H1 (cell line): ENCODE measurements around the gene TLNRD1. TPM values are rescaled to one million over a fixed set of nuclear protein-coding genes. Genes with fewer than 3 reads are reported as not detected.

Source experiments
- BACH1 ChIP-seq: IDR thresholded peaks from 2 replicates; pipeline ENCODE4 v1.6.1; 2012; ENCODE audit warnings: low read length, improper control_type of control experiment
- CREB1 ChIP-seq: IDR thresholded peaks from 2 replicates; pipeline ENCODE4 v1.6.1; 2012; ENCODE audit warnings: inconsistent platforms
- RNF2 ChIP-seq: fragments of 200-900, 300-1000 bp; sonication (generic); IDR thresholded peaks from 2 replicates; pipeline ENCODE4 v1.7.1; 2016; ENCODE audit warnings: borderline replicate concordance, low read depth, mild to moderate bottlenecking, antibody characterized with exemption, low read length; ENCODE audit not compliant: poor library complexity, severe bottlenecking; ENCODE audit errors: missing control alignments
- RXRA ChIP-seq: IDR thresholded peaks from 2 replicates; pipeline ENCODE4 v1.6.1; 2011; ENCODE audit warnings: low read depth, mild to moderate bottlenecking, low read length, moderate library complexity; ENCODE audit not compliant: insufficient read depth
- SP2 ChIP-seq: IDR thresholded peaks from 2 replicates; pipeline ENCODE4 v1.6.1; 2012; ENCODE audit warnings: mild to moderate bottlenecking, low read length, inconsistent platforms
- polyA plus RNA-seq, 7 experiments: library from polyadenylated mRNA; depleted of rRNA in 3 of 7; stranded (reverse) in 5 of 7; unstranded in 2 of 7; fragments of >200 nt in 5 of 7; fragments of 200-250 nt in 2 of 7; gene quantifications; 1 replicate in 5 of 7; 2 replicates in 1 of 7; 4 replicates in 1 of 7; pipeline versions ENCODE4 v1.2.1 to v1.2.3, GENCODE V29; 2011 to 2013; ENCODE audit warnings: missing spikeins in 2 of 7, mixed read lengths in 2 of 7
- total RNA-seq: library from RNA; stranded (reverse); fragmentation: NEBNext Ultra II Directional; extraction: Animal tissue kit (Norgen Biotek cat#: 25700); gene quantifications from 2 replicates; pipeline ENCODE4 v1.2.1, GENCODE V29; 2021

The TLNRD1 gene
- total and polyA plus RNA-seq, 2 of the 8 experiments (the other 6 are each of a cell fraction or from before 2014, with no cell fraction given) = 12.2 to 20.5 TPM

DNA sequence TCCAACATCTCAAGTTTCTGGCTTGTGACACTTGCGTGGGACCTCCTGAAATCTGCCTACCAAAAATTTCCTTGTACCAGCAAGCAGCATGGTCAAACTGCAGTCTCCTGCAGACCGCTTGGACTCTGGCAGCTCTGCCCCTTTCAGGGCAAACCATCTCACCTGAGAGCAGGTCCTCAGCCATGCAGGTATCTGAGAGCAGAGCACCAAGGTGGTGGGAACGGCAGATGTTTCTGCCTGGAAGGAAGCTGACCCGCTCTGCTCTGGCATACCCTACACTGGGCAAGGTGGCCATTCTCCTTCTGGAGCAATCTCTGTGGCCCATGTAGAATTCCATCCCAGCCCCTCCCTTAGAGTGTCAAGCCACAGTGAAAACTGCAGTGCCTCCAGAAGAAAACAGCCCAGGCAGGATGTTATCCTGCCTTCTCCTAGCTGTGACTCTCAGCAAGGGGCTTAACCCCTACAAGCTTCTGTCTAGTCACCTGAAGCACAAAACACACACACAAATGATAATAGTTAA, 32.7 kb upstream of the TLNRD1 start (continued):
- TF ChIP-seq SP2 (no peak), RNF2 (no peak), BACH1 (no peak), CREB1 (no peak), RXRA (no peak)
